ENCODE data around the gene FSTL4.

The FSTL4 gene

DNA sequence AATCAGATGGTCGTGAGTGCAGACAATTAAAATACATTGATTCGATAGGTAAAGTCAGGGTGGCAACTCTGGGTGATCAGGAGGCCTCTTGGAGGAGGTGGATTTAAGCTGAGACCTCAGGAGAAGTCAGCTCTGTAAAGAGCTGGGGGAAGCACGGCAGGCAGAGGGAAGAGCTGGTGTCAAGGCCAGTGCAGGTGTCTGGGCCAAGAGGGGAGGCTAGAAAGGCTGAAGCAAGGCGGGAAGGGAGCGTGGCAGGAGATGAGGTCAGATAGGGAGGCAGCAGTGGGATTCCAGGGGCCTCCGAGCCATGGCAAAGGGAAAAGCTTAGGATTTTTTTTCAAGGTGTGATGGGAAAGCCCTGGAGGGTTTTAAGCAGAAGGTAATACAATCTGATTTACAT lies 178.7 kb downstream of the FSTL4 start:
- no peaks in the 10 kb centered on the region for H4K20me1 ChIP-seq (ENCODE audit: insufficient read depth, low read length)
- no peak overlapping the region for H3K4me3 ChIP-seq (ENCODE audit: low read depth, low read length, poor library complexity, severe bottlenecking)
- H3K36me3 ChIP-seq (ENCODE audit: insufficient read depth, low read length) = no peaks in the 10 kb centered on the region
- H3K79me2 ChIP-seq (ENCODE audit: insufficient read depth, low read length) = no peaks in the 10 kb centered on the region
- no peak overlapping the region for H3K27ac ChIP-seq (ENCODE audit: low read depth, low read length, poor library complexity, severe bottlenecking)
- TF ChIP-seq, protein P1, sequence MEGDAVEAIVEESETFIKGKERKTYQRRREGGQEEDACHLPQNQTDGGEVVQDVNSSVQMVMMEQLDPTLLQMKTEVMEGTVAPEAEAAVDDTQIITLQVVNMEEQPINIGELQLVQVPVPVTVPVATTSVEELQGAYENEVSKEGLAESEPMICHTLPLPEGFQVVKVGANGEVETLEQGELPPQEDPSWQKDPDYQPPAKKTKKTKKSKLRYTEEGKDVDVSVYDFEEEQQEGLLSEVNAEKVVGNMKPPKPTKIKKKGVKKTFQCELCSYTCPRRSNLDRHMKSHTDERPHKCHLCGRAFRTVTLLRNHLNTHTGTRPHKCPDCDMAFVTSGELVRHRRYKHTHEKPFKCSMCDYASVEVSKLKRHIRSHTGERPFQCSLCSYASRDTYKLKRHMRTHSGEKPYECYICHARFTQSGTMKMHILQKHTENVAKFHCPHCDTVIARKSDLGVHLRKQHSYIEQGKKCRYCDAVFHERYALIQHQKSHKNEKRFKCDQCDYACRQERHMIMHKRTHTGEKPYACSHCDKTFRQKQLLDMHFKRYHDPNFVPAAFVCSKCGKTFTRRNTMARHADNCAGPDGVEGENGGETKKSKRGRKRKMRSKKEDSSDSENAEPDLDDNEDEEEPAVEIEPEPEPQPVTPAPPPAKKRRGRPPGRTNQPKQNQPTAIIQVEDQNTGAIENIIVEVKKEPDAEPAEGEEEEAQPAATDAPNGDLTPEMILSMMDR (IDR thresholded peaks at IDR 0.05; ENCODE audit: low read length) = no peak
- no peak for TF ChIP-seq EZH2 (IDR thresholded peaks at IDR 0.05; ENCODE audit: borderline replicate concordance, low read length)
- no peaks in the 10 kb centered on the region for H3K27me3 ChIP-seq (ENCODE audit: insufficient read depth, low read length)
- H2AFZ ChIP-seq (ENCODE audit: low read length) = no peak overlapping the region
- no peaks in the 10 kb centered on the region for H3K9me2 ChIP-seq (ENCODE audit: low read depth, low read length)
- no peaks in the 10 kb centered on the region for H3K4me1 ChIP-seq (ENCODE audit: insufficient read depth, low read length, severe bottlenecking)
- no peaks in the 10 kb centered on the region for H3F3A ChIP-seq (ENCODE audit: insufficient read depth, low read length)
- no peak overlapping the region for H3K4me2 ChIP-seq (ENCODE audit: low read length)
- no peak overlapping the region for H3K9ac ChIP-seq (ENCODE audit: low read length)
- H3K9me3 ChIP-seq (ENCODE audit: low read length) = no peaks in the 10 kb centered on the region

DNA sequence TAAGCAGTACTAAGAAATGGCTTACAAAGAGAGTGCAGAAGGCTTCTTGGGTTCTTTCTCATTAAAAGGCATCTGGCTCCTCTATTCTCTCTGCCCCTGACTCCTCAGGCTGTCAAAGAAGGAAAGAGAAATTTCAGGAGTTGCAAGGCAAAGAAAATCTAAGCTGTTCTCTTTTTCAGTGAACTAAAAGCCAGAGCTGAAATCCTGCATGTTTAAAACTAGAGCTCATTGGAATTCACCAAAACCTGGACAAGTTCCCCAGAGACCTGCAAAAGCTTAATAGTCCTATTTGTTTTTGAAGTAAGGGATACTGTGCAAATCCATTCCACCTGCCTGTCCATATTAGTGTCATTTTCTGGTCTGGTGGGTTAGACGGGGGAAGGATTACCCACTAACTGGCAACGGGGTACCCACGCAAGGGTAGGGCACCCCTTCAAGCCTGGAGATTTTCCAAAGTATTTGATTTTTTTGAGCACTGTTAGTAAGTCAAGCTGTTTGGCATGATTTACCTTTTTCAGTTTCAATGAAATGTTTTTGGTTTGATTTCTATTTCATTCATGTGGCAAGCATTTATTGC lies 179.3 kb downstream of the FSTL4 start:
- Histone ChIP-seq H3K27ac (ENCODE audit: low read depth, low read length, poor library complexity, severe bottlenecking) (no peak overlapping the region), H3K36me3 (ENCODE audit: insufficient read depth, low read length) (no peaks in the 10 kb centered on the region), H3K27me3 (ENCODE audit: insufficient read depth, low read length) (no peaks in the 10 kb centered on the region), H4K20me1 (ENCODE audit: insufficient read depth, low read length) (no peaks in the 10 kb centered on the region), H2AFZ (ENCODE audit: low read length) (no peak overlapping the region), H3K4me3 (ENCODE audit: low read depth, low read length, poor library complexity, severe bottlenecking) (no peak overlapping the region), H3K4me1 (ENCODE audit: insufficient read depth, low read length, severe bottlenecking) (no peaks in the 10 kb centered on the region), H3F3A (ENCODE audit: insufficient read depth, low read length) (no peaks in the 10 kb centered on the region), H3K79me2 (ENCODE audit: insufficient read depth, low read length) (no peaks in the 10 kb centered on the region), H3K9me2 (ENCODE audit: low read depth, low read length) (no peaks in the 10 kb centered on the region), H3K9me3 (ENCODE audit: low read length) (no peaks in the 10 kb centered on the region), H3K4me2 (ENCODE audit: low read length) (no peak overlapping the region), H3K9ac (ENCODE audit: low read length) (no peak overlapping the region)
- TF ChIP-seq EZH2 (IDR thresholded peaks at IDR 0.05; ENCODE audit: borderline replicate concordance, low read length) = no peak
- TF ChIP-seq, protein P1 (IDR thresholded peaks at IDR 0.05; ENCODE audit: low read length) = no peak

- TF ChIP-seq, protein P1 (IDR thresholded peaks at IDR 0.05; ENCODE audit: low read length) = no peak
- TF ChIP-seq EZH2 (IDR thresholded peaks at IDR 0.05; ENCODE audit: borderline replicate concordance, low read length) = no peak
These were observed 180.9 kb downstream of the FSTL4 start for GRCh38 chr5:133431326-133431865.

More at GRCh38 chr5:133431326-133431865, 180.9 kb downstream of the FSTL4 start:
- Histone ChIP-seq H3K27ac (ENCODE audit: low read depth, low read length, poor library complexity, severe bottlenecking) (no peak overlapping the region), H3F3A (ENCODE audit: insufficient read depth, low read length) (no peaks in the 10 kb centered on the region), H3K4me2 (ENCODE audit: low read length) (no peak overlapping the region), H3K36me3 (ENCODE audit: insufficient read depth, low read length) (no peaks in the 10 kb centered on the region), H2AFZ (ENCODE audit: low read length) (no peak overlapping the region), H3K79me2 (ENCODE audit: insufficient read depth, low read length) (no peaks in the 10 kb centered on the region), H3K4me1 (ENCODE audit: insufficient read depth, low read length, severe bottlenecking) (no peaks in the 10 kb centered on the region), H3K27me3 (ENCODE audit: insufficient read depth, low read length) (no peaks in the 10 kb centered on the region; the same call in 1 of the 2 replicates), H3K4me3 (ENCODE audit: low read depth, low read length, poor library complexity, severe bottlenecking) (no peak overlapping the region), H3K9ac (ENCODE audit: low read length) (no peak overlapping the region), H4K20me1 (ENCODE audit: insufficient read depth, low read length) (no peaks in the 10 kb centered on the region), H3K9me3 (ENCODE audit: low read length) (no peaks in the 10 kb centered on the region), H3K9me2 (ENCODE audit: low read depth, low read length) (no peaks in the 10 kb centered on the region)
